Measurements from ENCODE around the gene HPS1. TPM values are rescaled to one million over a fixed set of nuclear protein-coding genes. Genes with fewer than 3 reads are reported as not detected.

Gene HPS1
- total RNA-seq, 1 donor from 2014 or later, result 30.6 TPM

DNA sequence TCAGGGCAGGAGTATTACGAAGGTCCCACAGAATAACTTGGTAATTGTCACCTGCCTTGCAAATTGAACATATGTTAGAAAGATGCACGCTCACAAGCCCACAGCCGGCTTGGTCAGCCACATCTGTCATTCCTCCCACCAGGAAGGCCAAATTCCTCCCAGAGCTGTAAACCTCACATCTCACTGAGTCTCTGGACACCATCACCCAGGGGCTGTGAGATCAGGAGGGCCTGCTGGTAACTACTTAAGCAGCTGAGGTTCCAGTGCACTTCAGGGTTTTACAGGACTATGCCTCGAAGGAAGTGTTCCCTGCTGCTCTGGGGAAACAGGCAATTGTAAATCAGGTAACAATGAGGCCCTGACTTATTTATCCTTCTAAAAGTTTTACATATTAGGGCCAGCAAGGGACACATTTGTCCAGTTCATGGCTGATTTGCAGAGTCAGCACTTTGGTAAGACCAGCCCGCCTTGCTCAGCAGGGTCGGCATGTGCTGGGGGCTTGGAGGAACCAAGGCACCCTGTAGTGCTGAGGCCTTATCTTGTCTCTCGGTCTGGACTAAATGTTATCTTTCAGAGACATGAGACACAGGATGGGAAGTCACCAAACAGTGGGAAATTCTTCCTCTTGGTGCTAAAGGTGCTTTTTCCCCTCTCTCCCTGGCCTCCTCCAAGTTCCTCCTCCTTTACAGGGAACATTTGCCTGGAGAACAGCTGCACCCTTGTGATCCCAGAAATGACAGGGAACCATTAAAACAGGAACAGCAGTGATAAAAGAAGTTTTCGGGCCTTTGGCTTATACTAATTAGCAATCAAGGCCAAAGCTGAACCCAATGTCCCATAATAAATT lies 66.0 kb downstream of the HPS1 start:
- Mint-ChIP-seq H3K27ac (ENCODE audit: unreplicated experiment) (peak overlapping the region; percentile 54), H3K27me3 (ENCODE audit: unreplicated experiment) (peaks cover 2% of the 10 kb centered on the region), H3K4me1 (ENCODE audit: unreplicated experiment) (peaks cover 28% of the 10 kb centered on the region), H3K36me3 (ENCODE audit: low read depth, unreplicated experiment) (peaks cover 3% of the 10 kb centered on the region), H3K4me3 (ENCODE audit: unreplicated experiment) (no peak overlapping the region), H3K9me3 (ENCODE audit: unreplicated experiment) (no peaks in the 10 kb centered on the region)
- TF ChIP-seq, protein P1, sequence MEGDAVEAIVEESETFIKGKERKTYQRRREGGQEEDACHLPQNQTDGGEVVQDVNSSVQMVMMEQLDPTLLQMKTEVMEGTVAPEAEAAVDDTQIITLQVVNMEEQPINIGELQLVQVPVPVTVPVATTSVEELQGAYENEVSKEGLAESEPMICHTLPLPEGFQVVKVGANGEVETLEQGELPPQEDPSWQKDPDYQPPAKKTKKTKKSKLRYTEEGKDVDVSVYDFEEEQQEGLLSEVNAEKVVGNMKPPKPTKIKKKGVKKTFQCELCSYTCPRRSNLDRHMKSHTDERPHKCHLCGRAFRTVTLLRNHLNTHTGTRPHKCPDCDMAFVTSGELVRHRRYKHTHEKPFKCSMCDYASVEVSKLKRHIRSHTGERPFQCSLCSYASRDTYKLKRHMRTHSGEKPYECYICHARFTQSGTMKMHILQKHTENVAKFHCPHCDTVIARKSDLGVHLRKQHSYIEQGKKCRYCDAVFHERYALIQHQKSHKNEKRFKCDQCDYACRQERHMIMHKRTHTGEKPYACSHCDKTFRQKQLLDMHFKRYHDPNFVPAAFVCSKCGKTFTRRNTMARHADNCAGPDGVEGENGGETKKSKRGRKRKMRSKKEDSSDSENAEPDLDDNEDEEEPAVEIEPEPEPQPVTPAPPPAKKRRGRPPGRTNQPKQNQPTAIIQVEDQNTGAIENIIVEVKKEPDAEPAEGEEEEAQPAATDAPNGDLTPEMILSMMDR (IDR thresholded peaks at IDR 0.05; ENCODE audit: unreplicated experiment), result no peak
- DNase-seq (ENCODE audit: low spot score), result no peak

DNA sequence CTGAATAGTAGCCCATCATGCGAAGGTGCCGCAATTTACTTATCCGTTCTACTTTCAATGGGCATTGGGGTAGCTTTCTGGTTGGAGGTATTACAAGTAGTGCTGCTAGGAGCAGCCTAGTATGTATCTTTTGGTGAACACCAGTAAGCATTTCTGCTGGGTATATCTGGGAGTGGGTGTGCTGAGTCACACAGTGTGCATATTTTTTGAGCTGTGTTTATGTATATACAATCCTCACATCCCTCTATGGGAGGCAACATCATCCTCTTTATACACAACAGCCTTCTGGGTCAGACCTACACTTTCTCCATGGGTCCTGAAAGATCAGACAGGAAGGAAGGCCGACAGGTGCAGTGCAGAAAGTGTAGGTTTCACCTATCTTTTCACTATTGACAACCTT lies 68.0 kb downstream of the HPS1 start:
- no peaks in the 10 kb centered on the region for H3K9me3 Mint-ChIP-seq (ENCODE audit: unreplicated experiment)
- TF ChIP-seq, protein P1 (IDR thresholded peaks at IDR 0.05; ENCODE audit: unreplicated experiment), result no peak
- peaks cover 3% of the 10 kb centered on the region for H3K36me3 Mint-ChIP-seq (ENCODE audit: low read depth, unreplicated experiment)
- peaks cover 38% of the 10 kb centered on the region for H3K4me1 Mint-ChIP-seq (ENCODE audit: unreplicated experiment)
- no peak overlapping the region for H3K27ac Mint-ChIP-seq (ENCODE audit: unreplicated experiment)
- H3K4me3 Mint-ChIP-seq (ENCODE audit: unreplicated experiment), result no peak overlapping the region
- DNase-seq (ENCODE audit: low spot score), result no peak
- peaks cover 2% of the 10 kb centered on the region for H3K27me3 Mint-ChIP-seq (ENCODE audit: unreplicated experiment)

DNA sequence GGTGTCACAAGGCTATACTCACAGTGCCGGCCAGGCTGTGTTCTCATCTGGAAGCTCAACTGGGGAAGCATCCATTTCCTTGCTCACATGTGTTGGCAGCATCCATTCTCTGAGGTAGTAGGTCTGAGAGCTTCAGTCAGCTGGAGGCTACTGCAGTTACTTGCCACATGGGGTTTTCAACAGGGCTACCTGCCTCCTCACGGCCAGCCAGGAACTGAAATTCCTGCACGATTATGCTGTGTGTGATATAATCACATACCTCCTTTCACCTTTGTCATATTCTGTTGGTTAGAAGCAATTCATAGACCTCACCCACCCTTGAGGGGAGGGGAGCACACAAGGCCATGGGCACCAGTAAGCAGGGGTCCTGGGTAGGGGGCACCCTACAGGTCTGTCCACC lies 69.2 kb downstream of the HPS1 start:
- no peak for DNase-seq (ENCODE audit: low spot score)
- TF ChIP-seq, protein P1 (IDR thresholded peaks at IDR 0.05; ENCODE audit: unreplicated experiment), result no peak
- H3K4me1 Mint-ChIP-seq (ENCODE audit: unreplicated experiment), result peaks cover 34% of the 10 kb centered on the region
- peaks cover 3% of the 10 kb centered on the region for H3K36me3 Mint-ChIP-seq (ENCODE audit: low read depth, unreplicated experiment)
- H3K27ac Mint-ChIP-seq (ENCODE audit: unreplicated experiment), result no peak overlapping the region
- H3K4me3 Mint-ChIP-seq (ENCODE audit: unreplicated experiment), result no peak overlapping the region
- H3K9me3 Mint-ChIP-seq (ENCODE audit: unreplicated experiment), result no peaks in the 10 kb centered on the region
- peaks cover 2% of the 10 kb centered on the region for H3K27me3 Mint-ChIP-seq (ENCODE audit: unreplicated experiment)

DNA sequence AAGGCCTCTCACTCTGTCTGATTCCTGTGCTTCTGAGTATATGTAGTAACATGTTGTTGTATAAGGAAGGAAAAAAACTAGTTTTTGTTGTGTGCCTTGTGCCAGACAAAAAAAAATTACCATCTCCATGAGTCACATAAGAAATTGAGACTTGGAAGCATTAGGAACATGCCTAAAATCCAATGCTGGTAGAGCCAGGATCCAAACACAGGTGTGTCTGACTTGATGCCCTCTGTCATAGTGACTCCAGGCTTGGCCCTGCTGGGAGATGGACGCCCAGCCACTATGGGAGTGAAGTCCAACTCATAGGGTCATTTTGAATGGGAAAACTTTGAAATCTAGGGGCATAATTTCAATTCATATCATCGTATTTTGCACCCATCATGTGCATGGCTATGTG lies 69.7 kb downstream of the HPS1 start:
- TF ChIP-seq, protein P1 (IDR thresholded peaks at IDR 0.05; ENCODE audit: unreplicated experiment), result no peak
- Mint-ChIP-seq H3K36me3 (ENCODE audit: low read depth, unreplicated experiment) (peaks cover 3% of the 10 kb centered on the region), H3K9me3 (ENCODE audit: unreplicated experiment) (no peaks in the 10 kb centered on the region), H3K4me1 (ENCODE audit: unreplicated experiment) (peaks cover 28% of the 10 kb centered on the region), H3K4me3 (ENCODE audit: unreplicated experiment) (no peak overlapping the region), H3K27ac (ENCODE audit: unreplicated experiment) (no peak overlapping the region), H3K27me3 (ENCODE audit: unreplicated experiment) (peaks cover 2% of the 10 kb centered on the region)
- no peak for DNase-seq (ENCODE audit: low spot score)

DNA sequence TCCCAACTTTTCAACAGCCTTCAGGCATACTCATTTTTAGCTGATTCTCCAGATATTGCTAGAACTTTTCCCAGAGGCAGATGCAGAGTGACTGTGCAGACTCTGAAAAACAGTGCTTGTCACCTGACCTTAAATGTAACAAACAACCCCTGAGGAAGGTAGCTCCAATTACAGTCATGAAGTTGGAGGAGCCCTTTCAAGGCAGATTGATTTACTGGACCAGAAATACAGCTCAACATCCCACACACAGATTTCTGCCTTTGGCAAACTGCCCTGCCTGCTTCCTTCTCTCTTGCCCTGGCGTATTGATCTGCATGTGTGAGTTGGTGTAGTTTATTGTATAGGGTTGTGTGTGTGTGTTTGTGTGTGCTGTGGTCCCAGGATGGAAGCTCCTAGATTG lies 70.2 kb downstream of the HPS1 start:
- H3K27me3 Mint-ChIP-seq (ENCODE audit: unreplicated experiment), result peaks cover 2% of the 10 kb centered on the region
- peaks cover 27% of the 10 kb centered on the region for H3K4me1 Mint-ChIP-seq (ENCODE audit: unreplicated experiment)

More for the DNA sequence above, 70.2 kb downstream of the HPS1 start:
- Mint-ChIP-seq H3K9me3 (ENCODE audit: unreplicated experiment) (no peaks in the 10 kb centered on the region), H3K27ac (ENCODE audit: unreplicated experiment) (no peak overlapping the region), H3K4me3 (ENCODE audit: unreplicated experiment) (no peak overlapping the region), H3K36me3 (ENCODE audit: low read depth, unreplicated experiment) (peaks cover 3% of the 10 kb centered on the region)
- TF ChIP-seq, protein P1 (IDR thresholded peaks at IDR 0.05; ENCODE audit: unreplicated experiment), result no peak
- DNase-seq (ENCODE audit: low spot score), result no peak
